ES-I3 (cell line): ENCODE measurements around the gene CRB1.

Source experiments
- H3K36me3 ChIP-seq: 2 replicates; pipeline ENCODE4 v1.6.1; 2013; ENCODE audit warnings: mild to moderate bottlenecking, low read length, control low read depth, moderate library complexity; ENCODE audit not compliant: insufficient read depth
- H3K4me1 ChIP-seq: 2 replicates; pipeline ENCODE4 v1.6.1; 2013; ENCODE audit warnings: mild to moderate bottlenecking, control low read depth, low read length; ENCODE audit not compliant: insufficient read depth
- H3K9ac ChIP-seq: 2 replicates; pipeline ENCODE4 v1.6.1; 2013; ENCODE audit warnings: low read depth, mild to moderate bottlenecking, low read length, moderate library complexity
- H3K9me3 ChIP-seq: 2 replicates; pipeline ENCODE4 v1.6.1; 2013; ENCODE audit warnings: mild to moderate bottlenecking, low read length, moderate library complexity; ENCODE audit not compliant: control insufficient read depth, insufficient read depth

CRB1 gene

DNA sequence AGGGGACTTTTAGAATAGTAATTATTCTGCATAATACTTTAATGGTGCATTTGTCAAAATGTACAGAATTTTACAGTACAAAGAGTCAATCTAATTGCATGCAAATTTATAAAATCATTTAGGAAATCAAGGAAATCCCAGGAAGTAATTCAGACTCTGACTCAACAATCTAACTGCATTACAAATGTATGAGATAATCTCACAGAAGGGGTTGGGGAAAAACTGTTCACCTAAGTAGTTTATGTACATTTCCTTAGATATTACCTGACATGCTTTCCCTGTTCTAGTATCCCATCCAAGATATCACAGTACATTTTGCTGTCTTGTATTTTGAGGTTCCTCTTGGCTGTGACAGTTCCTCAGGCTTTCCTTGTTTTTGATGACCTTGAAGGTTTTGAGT lies 4.7 kb downstream of the CRB1 start:
- Histone ChIP-seq H3K4me1 (no peaks in the 10 kb centered on the region), H3K9me3 (no peaks in the 10 kb centered on the region), H3K9ac (no peak overlapping the region), H3K36me3 (no peaks in the 10 kb centered on the region)

DNA sequence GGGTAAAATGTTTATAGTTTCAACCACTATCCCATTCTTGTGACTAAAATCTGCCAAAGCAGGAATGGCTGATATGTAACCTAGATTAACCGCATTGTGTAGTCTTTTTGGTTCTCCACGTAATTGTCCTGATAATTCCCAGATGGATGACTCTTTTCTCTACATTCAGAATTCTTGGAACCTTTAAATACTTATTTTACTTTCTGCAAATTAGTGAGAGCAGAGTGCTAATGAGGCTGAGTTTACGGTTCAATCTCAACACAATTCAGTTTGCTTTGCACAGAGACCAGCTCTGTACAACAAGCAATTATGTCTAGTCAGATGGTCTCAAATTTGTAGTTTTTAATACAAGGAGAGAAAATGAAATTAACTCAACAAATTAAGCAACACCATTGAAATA lies 9.1 kb downstream of the CRB1 start:
- H3K4me1 ChIP-seq, result no peaks in the 10 kb centered on the region
- H3K9ac ChIP-seq, result no peak overlapping the region
- no peaks in the 10 kb centered on the region for H3K9me3 ChIP-seq
- no peaks in the 10 kb centered on the region for H3K36me3 ChIP-seq

GRCh38 chr1:197284325-197284724 lies 16.3 kb downstream of the CRB1 start:
- Histone ChIP-seq H3K36me3 (no peaks in the 10 kb centered on the region), H3K9ac (no peak overlapping the region), H3K9me3 (no peaks in the 10 kb centered on the region), H3K4me1 (no peaks in the 10 kb centered on the region)

GRCh38 chr1:197284966-197285365 lies 16.9 kb downstream of the CRB1 start:
- Histone ChIP-seq H3K36me3 (no peaks in the 10 kb centered on the region), H3K4me1 (no peaks in the 10 kb centered on the region), H3K9me3 (no peaks in the 10 kb centered on the region), H3K9ac (no peak overlapping the region)

- peaks cover 4% of the 10 kb centered on the region; the same call in 1 of the 2 replicates for H3K4me1 ChIP-seq
- H3K36me3 ChIP-seq, result no peaks in the 10 kb centered on the region
- no peak overlapping the region for H3K9ac ChIP-seq
- H3K9me3 ChIP-seq, result no peaks in the 10 kb centered on the region
These were observed 17.6 kb downstream of the CRB1 start for GRCh38 chr1:197285526-197286205.

GRCh38 chr1:197286634-197287033 lies 18.6 kb downstream of the CRB1 start:
- Histone ChIP-seq H3K9ac (no peak overlapping the region), H3K36me3 (no peaks in the 10 kb centered on the region), H3K9me3 (no peaks in the 10 kb centered on the region), H3K4me1 (peaks cover 4% of the 10 kb centered on the region; the same call in 1 of the 2 replicates)

DNA sequence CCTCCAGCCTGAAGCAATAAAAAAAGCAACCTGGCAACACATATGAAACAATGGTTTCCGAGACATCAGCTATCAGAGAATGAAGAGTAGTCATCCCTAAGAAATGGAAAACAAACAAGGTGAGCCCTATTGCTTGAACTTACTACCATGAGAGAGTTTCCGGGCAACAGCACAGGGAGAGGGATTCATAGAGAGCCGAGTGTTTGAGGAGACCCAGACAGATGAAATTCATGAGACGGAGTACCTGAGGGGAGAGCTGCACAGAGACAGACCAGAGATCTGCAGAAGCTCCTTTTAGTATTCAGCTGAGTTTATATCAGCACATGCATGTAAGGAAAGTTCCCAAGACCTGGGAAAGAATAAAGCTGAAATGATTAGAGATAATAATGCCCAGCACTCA lies 19.8 kb downstream of the CRB1 start:
- Histone ChIP-seq H3K4me1 (peaks cover 4% of the 10 kb centered on the region; the same call in 1 of the 2 replicates), H3K9me3 (no peaks in the 10 kb centered on the region), H3K36me3 (no peaks in the 10 kb centered on the region), H3K9ac (no peak overlapping the region)

DNA sequence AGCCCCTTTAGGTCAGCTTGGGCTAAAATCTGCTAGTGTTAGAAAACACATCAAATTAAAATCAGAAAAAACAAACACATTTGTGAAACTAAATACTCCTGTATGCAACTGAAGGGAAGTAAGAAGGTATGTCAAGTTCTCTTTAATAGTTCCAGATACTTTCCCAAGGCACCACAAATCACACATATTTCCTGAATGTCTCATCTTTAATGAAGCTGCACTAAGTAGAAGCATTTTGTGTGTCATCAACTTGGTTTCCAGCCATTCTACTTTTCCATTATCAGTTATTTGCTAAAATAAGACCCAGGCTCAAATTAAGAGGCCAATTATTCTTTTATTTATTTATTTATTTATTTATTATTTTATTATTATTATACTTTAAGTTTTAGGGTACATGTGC lies 34.7 kb downstream of the CRB1 start:
- Histone ChIP-seq H3K4me1 (no peaks in the 10 kb centered on the region), H3K36me3 (no peaks in the 10 kb centered on the region), H3K9me3 (no peaks in the 10 kb centered on the region), H3K9ac (no peak overlapping the region)

GRCh38 chr1:197303463-197303862 lies 35.4 kb downstream of the CRB1 start:
- H3K4me1 ChIP-seq, result no peaks in the 10 kb centered on the region
- H3K9me3 ChIP-seq, result no peaks in the 10 kb centered on the region
- no peaks in the 10 kb centered on the region for H3K36me3 ChIP-seq
- H3K9ac ChIP-seq, result no peak overlapping the region

DNA sequence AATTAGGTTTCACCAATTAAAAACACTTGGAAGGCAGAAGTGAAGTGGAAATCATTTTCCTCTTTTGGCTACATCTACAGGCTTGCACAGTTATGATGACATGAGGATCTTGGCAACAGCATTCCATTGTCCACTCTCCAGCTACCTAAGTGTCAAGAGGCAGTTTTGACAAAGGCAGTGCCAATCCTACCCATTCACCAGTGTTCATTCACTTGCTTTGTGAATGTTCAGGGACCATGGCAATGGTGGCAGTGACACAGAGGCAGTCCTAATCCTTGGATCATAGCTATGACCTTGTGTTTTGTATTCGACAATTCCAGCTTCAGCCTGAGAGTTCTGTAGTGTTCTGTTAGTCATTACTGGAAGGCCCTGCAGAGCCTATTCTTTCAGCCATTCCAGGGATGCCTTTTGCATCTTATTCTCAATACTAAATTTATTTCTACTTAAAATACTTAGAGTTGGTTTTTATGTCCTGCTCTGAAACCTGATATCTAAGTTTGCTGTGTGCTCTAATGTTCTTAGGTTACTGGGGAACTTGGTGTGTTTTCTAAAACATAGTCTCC lies 36.7 kb downstream of the CRB1 start:
- no peaks in the 10 kb centered on the region for H3K4me1 ChIP-seq
- H3K9me3 ChIP-seq, result no peaks in the 10 kb centered on the region
- H3K9ac ChIP-seq, result no peak overlapping the region
- no peaks in the 10 kb centered on the region for H3K36me3 ChIP-seq

GRCh38 chr1:197305925-197306324 lies 37.9 kb downstream of the CRB1 start:
- H3K36me3 ChIP-seq, result no peaks in the 10 kb centered on the region
- no peaks in the 10 kb centered on the region for H3K4me1 ChIP-seq
- H3K9ac ChIP-seq, result no peak overlapping the region
- no peaks in the 10 kb centered on the region for H3K9me3 ChIP-seq

GRCh38 chr1:197306381-197307062 lies 38.5 kb downstream of the CRB1 start:
- no peaks in the 10 kb centered on the region for H3K9me3 ChIP-seq
- H3K36me3 ChIP-seq, result no peaks in the 10 kb centered on the region

GRCh38 chr1:197307136-197307535 lies 39.1 kb downstream of the CRB1 start:
- Histone ChIP-seq H3K36me3 (no peaks in the 10 kb centered on the region), H3K9me3 (no peaks in the 10 kb centered on the region), H3K9ac (no peak overlapping the region), H3K4me1 (no peaks in the 10 kb centered on the region)

More at GRCh38 chr1:197306381-197307062, 38.5 kb downstream of the CRB1 start:
- Histone ChIP-seq H3K4me1 (no peaks in the 10 kb centered on the region), H3K9ac (no peak overlapping the region)

DNA sequence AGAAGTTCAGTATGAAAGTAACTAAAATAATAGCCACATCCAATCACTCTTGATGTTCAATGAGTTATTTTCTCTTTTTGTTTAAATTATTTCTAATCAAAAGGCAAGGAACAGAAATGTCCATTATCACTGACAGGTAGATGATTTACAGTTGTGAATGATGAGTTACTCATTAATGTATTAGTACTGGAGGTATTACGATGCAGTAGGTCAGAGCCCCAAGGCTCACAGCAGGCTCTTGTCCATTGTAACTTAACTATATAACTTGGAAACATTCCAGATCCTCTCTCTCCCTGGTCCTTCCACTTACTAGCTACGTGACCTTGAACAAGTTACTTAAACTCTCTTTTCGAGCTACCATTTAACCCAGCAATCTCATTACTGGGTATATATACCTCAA lies 39.5 kb downstream of the CRB1 start:
- H3K9ac ChIP-seq, result no peak overlapping the region
- H3K9me3 ChIP-seq, result no peaks in the 10 kb centered on the region
- no peaks in the 10 kb centered on the region for H3K36me3 ChIP-seq
- H3K4me1 ChIP-seq, result no peaks in the 10 kb centered on the region

- Histone ChIP-seq H3K36me3 (no peaks in the 10 kb centered on the region), H3K9me3 (no peaks in the 10 kb centered on the region), H3K9ac (no peak overlapping the region), H3K4me1 (no peaks in the 10 kb centered on the region)
These were observed 43.0 kb downstream of the CRB1 start for GRCh38 chr1:197311081-197311480.
